Measurements from ENCODE around the gene PPM1J. TPM values are rescaled to one million over a fixed set of nuclear protein-coding genes. Genes with fewer than 3 reads are reported as not detected.
"Not testable (repeated sequence)": the region's sequence is repeated elsewhere in the genome, so short reads cannot be mapped to it uniquely, and the experiment has no call there.

PPM1J gene
- total RNA-seq, 4 donors from 2014 or later = 2.2 to 4.8 (median 2.9) TPM

GRCh38 chr1:112735752-112736151, 20.6 kb upstream of the PPM1J start:
- Histone ChIP-seq H3K4me1 (peaks cover 0 to 8% (median 0%) of the 10 kb centered on the region in 3 donors), H3K27me3 (peaks cover 0 to 5% (median 0%) of the 10 kb centered on the region in 4 donors), H3K4me3 (no peak overlapping the region), H3K27ac (no peak overlapping the region), H3K36me3 (no peaks in the 10 kb centered on the region), H3K9me3 (no peaks in the 10 kb centered on the region)
- WGBS, 2 donors = 93 to 100% methylated on average over 1 of the region's 1 CpG
- no peak for DNase-seq
- intact Hi-C loops (cut with DNase I) = no loop called here
- TF ChIP-seq CTCF (IDR thresholded peaks at IDR 0.05) (no peak), POLR2A (IDR thresholded peaks at IDR 0.05) (no peak)

DNA sequence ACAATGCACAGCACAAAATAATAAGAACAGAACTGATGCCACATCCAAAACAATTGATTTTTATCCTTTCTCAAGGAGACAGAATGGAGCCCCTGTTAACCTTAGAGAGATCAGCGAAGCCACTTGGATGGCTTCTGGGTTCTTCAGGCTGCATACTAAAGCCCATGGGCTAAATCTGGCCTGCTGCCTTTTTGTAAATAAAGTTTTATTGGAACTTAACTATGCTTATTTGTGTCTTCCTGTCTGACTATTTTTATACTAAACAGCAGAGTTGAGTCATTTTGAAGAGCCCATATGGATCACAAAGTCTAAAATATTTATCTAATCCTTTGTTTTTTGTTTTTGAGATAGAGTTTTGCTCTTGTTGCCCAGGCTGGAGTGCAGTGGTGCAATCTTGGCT, 16.3 kb upstream of the PPM1J start:
- no peak for DNase-seq
- 93 to 100% methylated on average over 1 of the region's 1 CpG for WGBS, 2 donors

DNA sequence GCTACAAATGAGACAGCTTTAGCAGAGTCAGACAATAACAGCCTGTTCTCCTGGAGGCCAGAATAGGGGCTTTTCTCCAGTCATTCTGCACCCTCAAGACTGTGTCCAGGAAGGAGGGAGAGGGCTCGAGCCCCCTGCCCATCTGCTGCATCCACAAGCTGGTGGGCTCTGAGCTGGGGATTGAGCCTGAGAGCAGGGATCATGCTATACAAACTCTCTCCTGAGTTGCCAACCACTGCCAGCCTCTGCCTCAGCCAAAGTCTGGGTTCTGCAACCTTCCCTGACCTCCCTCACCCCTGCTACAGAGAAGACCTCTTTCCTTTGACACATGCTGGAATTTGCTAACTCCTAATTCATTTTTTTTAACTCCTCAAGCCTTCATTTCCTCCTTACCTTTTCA, 14.8 kb upstream of the PPM1J start:
- Histone ChIP-seq H3K4me3 (no peak overlapping the region), H3K36me3 (no peaks in the 10 kb centered on the region), H3K9me3 (no peaks in the 10 kb centered on the region), H3K4me1 (peaks cover 0 to 8% (median 0%) of the 10 kb centered on the region in 3 donors), H3K27me3 (no peaks in the 10 kb centered on the region), H3K27ac (no peak overlapping the region)
- TF ChIP-seq POLR2A (IDR thresholded peaks at IDR 0.05) = no peak
- TF ChIP-seq CTCF (IDR thresholded peaks at IDR 0.05) = no peak
- DNase-seq = no peak
- WGBS, 2 donors = 50 to 83% methylated on average over 1 of the region's 1 CpG
- intact Hi-C loops (cut with DNase I) = loop anchor here (10.0 kb wide), 1 partner anchor 315 kb away; no protein-coding TSS in a partner anchor

More for the DNA sequence above, 16.3 kb upstream of the PPM1J start:
- Histone ChIP-seq H3K36me3 (no peaks in the 10 kb centered on the region), H3K9me3 (no peaks in the 10 kb centered on the region), H3K27me3 (no peaks in the 10 kb centered on the region), H3K4me1 (peaks cover 0 to 8% (median 0%) of the 10 kb centered on the region in 3 donors), H3K4me3 (no peak overlapping the region), H3K27ac (no peak overlapping the region)
- intact Hi-C loops (cut with DNase I) = no loop called here
- TF ChIP-seq CTCF (IDR thresholded peaks at IDR 0.05) = no peak
- TF ChIP-seq POLR2A (IDR thresholded peaks at IDR 0.05) = no peak

DNA sequence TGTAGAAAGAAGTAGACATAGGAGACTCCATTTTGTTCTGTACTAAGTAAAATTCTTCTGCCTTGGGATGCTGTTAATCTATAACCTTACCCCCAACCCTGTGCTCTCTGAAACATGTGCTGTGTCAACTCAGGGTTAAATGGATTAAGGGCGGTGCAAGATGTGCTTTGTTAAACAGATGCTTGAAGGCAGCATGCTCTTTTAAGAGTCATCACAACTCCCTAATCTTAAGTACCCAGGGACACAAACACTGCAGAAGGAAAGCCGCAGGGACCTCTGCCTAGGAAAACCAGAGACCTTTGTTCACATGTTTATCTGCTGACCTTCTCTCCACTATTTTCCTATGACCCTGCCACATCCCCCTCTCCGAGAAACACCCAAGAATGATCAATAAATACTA, 13.9 kb upstream of the PPM1J start:
- H3K27ac ChIP-seq, H3K27me3 ChIP-seq, H3K9me3 ChIP-seq, H3K4me1 ChIP-seq, H3K4me3 ChIP-seq, DNase-seq, H3K36me3 ChIP-seq: not testable (repeated sequence)
- intact Hi-C loops (cut with DNase I) = loop anchor here (10.0 kb wide), 1 partner anchor 316 kb away; no protein-coding TSS in a partner anchor
- WGBS, 2 donors = 79 to 82% methylated on average over 2 to 3 of the region's 3 CpGs

DNA sequence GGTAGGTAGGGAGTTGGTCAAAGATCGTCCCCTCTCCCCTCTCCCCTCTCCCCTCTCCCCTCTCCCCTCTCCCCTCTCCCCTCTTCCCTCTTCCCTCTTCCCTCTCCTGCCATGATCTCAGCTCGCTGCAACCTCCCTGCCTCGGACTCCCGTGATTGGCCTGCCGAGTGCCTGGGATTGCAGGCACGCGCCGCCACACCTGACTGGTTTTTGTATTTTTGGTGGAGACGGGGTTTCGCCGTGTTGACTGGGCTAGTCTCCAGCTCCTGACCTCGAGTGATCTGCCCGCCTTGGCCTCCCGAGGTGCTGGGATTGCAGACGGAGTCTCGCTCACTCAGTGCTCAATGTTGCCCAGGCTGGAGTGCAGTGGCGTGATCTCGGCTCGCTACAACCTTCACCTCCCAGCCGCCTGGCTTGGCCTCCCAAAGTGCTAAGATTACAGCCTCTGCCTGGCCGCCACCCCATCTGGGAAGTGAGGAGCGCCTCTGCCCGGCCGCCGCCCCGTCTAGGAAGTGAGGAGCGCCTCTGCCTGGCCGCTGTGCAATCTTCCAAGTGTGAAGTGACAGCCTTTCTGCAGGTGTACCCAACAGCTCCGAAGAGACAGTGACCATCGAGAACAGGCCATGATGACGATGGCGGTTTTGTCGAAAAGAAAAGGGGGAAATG, 13.3 kb upstream of the PPM1J start:
- WGBS, 2 donors = 89 to 91% methylated on average over 6 to 7 of the region's 33 CpGs
- intact Hi-C loops (cut with DNase I) = loop anchor here (10.0 kb wide), 1 partner anchor 316 kb away; no protein-coding TSS in a partner anchor
- DNase-seq, H3K36me3 ChIP-seq, H3K4me3 ChIP-seq, H3K4me1 ChIP-seq, H3K27me3 ChIP-seq, H3K9me3 ChIP-seq, H3K27ac ChIP-seq: not testable (repeated sequence)

- no peak for DNase-seq
- H3K27ac ChIP-seq = no peak overlapping the region
- no peaks in the 10 kb centered on the region for H3K9me3 ChIP-seq
- H3K4me1 ChIP-seq = peaks cover 2 to 16% (median 4%) of the 10 kb centered on the region in 3 donors
- H3K4me3 ChIP-seq = no peak overlapping the region
- intact Hi-C loops (cut with DNase I) = loop anchor here (10.0 kb wide), 1 partner anchor 317 kb away; no protein-coding TSS in a partner anchor
- H3K27me3 ChIP-seq = peaks cover 0 to 8% (median 0%) of the 10 kb centered on the region in 4 donors
- H3K36me3 ChIP-seq = no peaks in the 10 kb centered on the region
- 58 to 60% methylated on average over 1 to 2 of the region's 2 CpGs for WGBS, 2 donors
- TF ChIP-seq POLR2A (IDR thresholded peaks at IDR 0.05) (no peak), CTCF (IDR thresholded peaks at IDR 0.05) (no peak)
Observed at GRCh38 chr1:112727716-112728115, 12.6 kb upstream of the PPM1J start.

GRCh38 chr1:112724240-112724639, 9.1 kb upstream of the PPM1J start:
- WGBS, 2 donors = 92 to 100% methylated on average over 2 to 4 of the region's 4 CpGs
- intact Hi-C loops (cut with DNase I) = loop anchor here (10.0 kb wide), 1 partner anchor 321 kb away; no protein-coding TSS in a partner anchor
- peaks cover 0 to 23% (median 0%) of the 10 kb centered on the region in 4 donors for H3K27me3 ChIP-seq

More at GRCh38 chr1:112724240-112724639, 9.1 kb upstream of the PPM1J start:
- not testable (repeated sequence) for DNase-seq, H3K36me3 ChIP-seq, H3K9me3 ChIP-seq, H3K4me3 ChIP-seq, H3K27ac ChIP-seq
- H3K4me1 ChIP-seq = peaks cover 9 to 19% (median 9%) of the 10 kb centered on the region in 3 donors

All from esophagus squamous epithelium (tissue), 5 donors.